HCT116 (cell line): ENCODE measurements around the gene COPS8. TPM values are rescaled to one million over a fixed set of nuclear protein-coding genes. Genes with fewer than 3 reads are reported as not detected.

Experiments used
- ATAC-seq: fragments of 200-7000 bp; cut with Tn5 transposase; 2 replicates; pipeline ENCODE4 v1.9.1; 2020; ENCODE audit warnings: mild to moderate bottlenecking, moderate library complexity
- BruUV-seq: library from RNA; stranded (reverse); fragments of 400-500 nt; replicated peaks from 2 replicates; lab custom pipeline; 2021; lab: Mats Ljungman, UMichigan
- CTCF ChIA-PET: fragments of 300-600 bp; sonication (Branson Sonifier 250); formaldehyde crosslinking; loops from one replicate; lab custom pipeline; 2021; ENCODE audit warnings: antibody characterized with exemption; lab: Charles Lee
- POLR2A ChIA-PET: fragments of 300-600, 350-600 bp; sonication (Branson Sonifier 250); formaldehyde crosslinking; loops from one replicate; lab custom pipeline; 2021; ENCODE audit warnings: antibody characterized with exemption; lab: Charles Lee
- RAD21 ChIA-PET, 2 experiments: fragments of 300-600 bp; sonication (Branson Sonifier 250); formaldehyde crosslinking; loops; one replicate each; lab custom pipeline; 2023; ENCODE audit warnings: low total read pairs in 2 of 2; ENCODE audit not compliant: uncharacterized antibody in 2 of 2, unreplicated experiment in 2 of 2, low non-redundant PET in 1 of 2; lab: Charles Lee
- DNase-seq: peaks from one replicate; pipeline ENCODE4 v3.0.0-alpha.2; 2010; ENCODE audit warnings: low read depth, low spot score
- H2AFZ ChIP-seq: fragments of 200-600 bp; shearing (Covaris generic), sonication (generic); 2 replicates; pipeline ENCODE4 v1.6.1; 2017; ENCODE audit warnings: low read depth, mixed run types, mixed read lengths, antibody characterized with exemption, low read length; ENCODE audit not compliant: poor library complexity, severe bottlenecking
- H3K27ac ChIP-seq: 2 replicates; pipeline ENCODE4 v1.5.1; 2012; ENCODE audit warnings: low read depth, low read length
- H3K27me3 ChIP-seq: fragments of 200-600 bp; sonication (generic); 2 replicates; pipeline ENCODE4 v1.6.1; 2016; ENCODE audit warnings: mixed run types, low read length, mixed read lengths; ENCODE audit not compliant: insufficient read depth
- H3K36me3 ChIP-seq, 2 experiments: fragments of 200-500 bp in 1 of 2; fragments of 200-600 bp in 1 of 2; sonication (Bioruptor generic) in 1 of 2; sonication (generic) in 1 of 2; 2 replicates each; pipeline versions ENCODE4 v1.5.1 to v1.6.1; 2014 to 2016; ENCODE audit warnings: low read length in 2 of 2, inconsistent platforms in 1 of 2, mixed read lengths in 1 of 2, mixed run types in 1 of 2; ENCODE audit not compliant: insufficient read depth in 2 of 2, control insufficient read depth in 1 of 2
- H3K4me1 ChIP-seq, 2 experiments: fragments of 200-600 bp in 1 of 2; sonication (generic) in 1 of 2; 2 replicates each; pipeline versions ENCODE4 v1.5.1 to v1.6.1; 2012 to 2017; ENCODE audit warnings: low read length in 2 of 2, inconsistent platforms in 1 of 2, mild to moderate bottlenecking in 1 of 2, mixed read lengths in 1 of 2, mixed run types in 1 of 2, moderate library complexity in 1 of 2; ENCODE audit not compliant: insufficient read depth in 2 of 2, control insufficient read depth in 1 of 2
- H3K4me2 ChIP-seq: fragments of 200-600 bp; sonication (generic); 2 replicates; pipeline ENCODE4 v1.6.1; 2017; ENCODE audit warnings: mixed run types, low read length, mixed read lengths
- H3K4me3 ChIP-seq, 2 experiments: fragments of 200-600 bp in 1 of 2; sonication (generic) in 1 of 2; replicated peaks in 1 of 2; 2 replicates each; pipeline ENCODE4 v1.5.1; 2011 to 2016; ENCODE audit warnings: low read length in 2 of 2, control low read depth in 1 of 2, low read depth in 1 of 2, mild to moderate bottlenecking in 1 of 2, mixed read lengths in 1 of 2, mixed run types in 1 of 2
- H3K79me2 ChIP-seq: fragments of 200-600 bp; sonication (generic); 2 replicates; pipeline ENCODE4 v1.6.1; 2017; ENCODE audit warnings: mild to moderate bottlenecking, mixed run types, low read length, moderate library complexity, mixed read lengths; ENCODE audit not compliant: insufficient read depth
- H3K9ac ChIP-seq: fragments of 200-600 bp; sonication (generic); 2 replicates; pipeline ENCODE4 v1.6.1; 2016; ENCODE audit warnings: low read length, mixed read lengths
- H3K9me2 ChIP-seq: fragments of 200-600 bp; sonication (generic), shearing (Covaris generic); 2 replicates; pipeline ENCODE4 v1.6.1; 2017; ENCODE audit warnings: mixed run types, mild to moderate bottlenecking, moderate library complexity; ENCODE audit not compliant: insufficient read depth
- H3K9me3 ChIP-seq, 2 experiments: fragments of 200-500 bp in 1 of 2; fragments of 200-600 bp in 1 of 2; sonication (Bioruptor generic) in 1 of 2; sonication (generic) in 1 of 2; 2 replicates each; pipeline ENCODE4 v1.6.1; 2014 to 2017; ENCODE audit warnings: low read length in 2 of 2, mixed read lengths in 2 of 2, inconsistent platforms in 1 of 2, low read depth in 1 of 2, mild to moderate bottlenecking in 1 of 2, mixed run types in 1 of 2, moderate library complexity in 1 of 2; ENCODE audit not compliant: control insufficient read depth in 1 of 2, insufficient read depth in 1 of 2
- H4K20me1 ChIP-seq: fragments of 200-600 bp; sonication (generic), shearing (Covaris generic); 2 replicates; pipeline ENCODE4 v1.6.1; 2017; ENCODE audit warnings: mixed run types, mild to moderate bottlenecking, moderate library complexity; ENCODE audit not compliant: insufficient read depth
- ATF3 ChIP-seq: IDR thresholded peaks from 2 replicates; pipeline ENCODE4 v1.6.1; 2012
- CBX3 ChIP-seq: IDR thresholded peaks from 2 replicates; pipeline ENCODE4 v1.6.1; 2012; ENCODE audit warnings: low read depth
- CTCF ChIP-seq, 3 experiments: fragments of 200-600 bp in 1 of 3; sonication (generic) in 1 of 3; IDR thresholded peaks in 2 of 3; conservative IDR thresholded peaks in 1 of 3; 2 replicates each; pipeline ENCODE4 v1.5.1; 2012 to 2017; ENCODE audit warnings: low read depth in 2 of 3, low read length in 2 of 3, antibody characterized with exemption in 1 of 3, borderline replicate concordance in 1 of 3, control low read depth in 1 of 3, mild to moderate bottlenecking in 1 of 3, mixed read lengths in 1 of 3, mixed run types in 1 of 3, moderate library complexity in 1 of 3; ENCODE audit not compliant: insufficient read depth in 1 of 3
- EGR1 ChIP-seq: IDR thresholded peaks from 2 replicates; pipeline ENCODE4 v1.6.1; 2012; ENCODE audit warnings: low read depth
- EZH2phosphoT487 ChIP-seq: fragments of 200-600 bp; IDR thresholded peaks from 2 replicates; pipeline ENCODE4 v1.6.1; 2018; ENCODE audit warnings: antibody characterized with exemption, borderline replicate concordance
- POLR2A ChIP-seq: IDR thresholded peaks from 2 replicates; pipeline ENCODE4 v1.7.0; 2011; ENCODE audit warnings: borderline replicate concordance; ENCODE audit not compliant: insufficient read depth, insufficient read length; ENCODE audit errors: extremely low read depth
- SIN3A ChIP-seq: IDR thresholded peaks from 2 replicates; pipeline ENCODE4 v1.6.1; 2012; ENCODE audit warnings: low read depth
- SP1 ChIP-seq: IDR thresholded peaks from 2 replicates; pipeline ENCODE4 v1.6.1; 2012; ENCODE audit warnings: low read depth
- TCF7L2 ChIP-seq: IDR thresholded peaks from 2 replicates; pipeline ENCODE4 v1.7.0; 2011; ENCODE audit warnings: borderline replicate concordance, inconsistent platforms; ENCODE audit not compliant: insufficient read depth, insufficient read length; ENCODE audit errors: extremely low read depth
- ZNF274 ChIP-seq: fragments of 200-500 bp; sonication (Bioruptor generic); IDR thresholded peaks from 2 replicates; pipeline ENCODE4 v1.6.1; 2014; ENCODE audit warnings: mild to moderate bottlenecking, low read depth, low read length, inconsistent platforms
- intact Hi-C: fragments of 100-400 bp; cut with micrococcal nuclease; formaldehyde crosslinking; loops from 2 replicates; pipeline ENCODE4 v1.10.0; 2022
- total RNA-seq: library from RNA; stranded (reverse); gene quantifications from one replicate; pipeline ENCODE4 v1.2.1, GENCODE V29; 2021; ENCODE audit not compliant: unreplicated experiment
- TF ChIP-seq, protein P1 (sequence below): IDR thresholded peaks from 2 replicates; pipeline ENCODE4 v1.6.1; 2011; ENCODE audit warnings: mild to moderate bottlenecking, low read length, moderate library complexity; ENCODE audit not compliant: insufficient replicate concordance; ENCODE audit errors: extremely low read depth

COPS8 gene
- total RNA-seq, 1 experiment from 2014 or later: 42.2 TPM

DNA sequence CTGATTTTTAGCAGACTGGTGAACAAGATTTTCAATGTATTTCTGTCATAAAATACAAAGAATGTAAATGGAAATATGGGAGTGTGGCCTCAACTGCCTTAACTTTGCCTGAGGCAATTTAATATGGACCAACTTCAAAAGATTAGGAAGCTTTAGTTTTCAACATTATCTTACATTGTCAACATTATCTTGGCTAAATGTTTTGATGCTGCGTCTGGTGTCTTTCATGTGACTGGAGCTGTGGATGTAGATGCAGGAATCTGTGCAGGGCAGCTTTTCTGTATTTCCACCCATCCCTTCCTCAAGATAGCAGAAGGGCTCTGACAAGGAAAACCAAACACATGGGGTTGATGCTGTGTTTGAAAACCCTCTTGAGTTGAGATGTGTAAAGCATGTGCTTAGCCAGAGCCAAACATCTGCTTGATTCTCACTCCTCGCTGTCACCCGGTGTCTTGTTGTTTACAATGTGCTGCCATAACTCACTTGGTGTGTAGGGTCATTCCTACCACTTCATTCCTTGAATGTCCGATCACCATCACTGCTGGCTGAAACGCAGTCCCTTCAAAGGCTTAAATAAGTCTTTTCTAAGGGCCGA is 33.0 kb downstream of the COPS8 start:
- no peak overlapping the region for H3K4me3 ChIP-seq
- no peaks in the 10 kb centered on the region for H3K79me2 ChIP-seq
- H3K9me3 ChIP-seq: peaks cover 0 to 5% of the 10 kb centered on the region in 2 experiments; a peak in 1 of 4 replicates
- H3K4me2 ChIP-seq: no peak overlapping the region
- TF ChIP-seq SP1 (no peak), ZNF274 (no peak), SIN3A (no peak), EGR1 (no peak), TCF7L2 (no peak), ATF3 (no peak)
- H4K20me1 ChIP-seq: no peaks in the 10 kb centered on the region
- no peaks in the 10 kb centered on the region for H3K36me3 ChIP-seq
- DNase-seq: no peak
- H3K27me3 ChIP-seq: no peaks in the 10 kb centered on the region
- ChIA-PET RAD21 (no interaction called here), POLR2A (no interaction called here), CTCF (no interaction called here)
- no peak overlapping the region for H2AFZ ChIP-seq
- no TSS peak for BruUV-seq
- no peaks in the 10 kb centered on the region for H3K9me2 ChIP-seq
- intact Hi-C loops: no loop called here
- ATAC-seq: no peak
- H3K4me1 ChIP-seq: peaks cover 0 to 5% of the 10 kb centered on the region in 2 experiments; a peak in 2 of 4 replicates
- no peak overlapping the region for H3K27ac ChIP-seq
- H3K9ac ChIP-seq: no peak overlapping the region

DNA sequence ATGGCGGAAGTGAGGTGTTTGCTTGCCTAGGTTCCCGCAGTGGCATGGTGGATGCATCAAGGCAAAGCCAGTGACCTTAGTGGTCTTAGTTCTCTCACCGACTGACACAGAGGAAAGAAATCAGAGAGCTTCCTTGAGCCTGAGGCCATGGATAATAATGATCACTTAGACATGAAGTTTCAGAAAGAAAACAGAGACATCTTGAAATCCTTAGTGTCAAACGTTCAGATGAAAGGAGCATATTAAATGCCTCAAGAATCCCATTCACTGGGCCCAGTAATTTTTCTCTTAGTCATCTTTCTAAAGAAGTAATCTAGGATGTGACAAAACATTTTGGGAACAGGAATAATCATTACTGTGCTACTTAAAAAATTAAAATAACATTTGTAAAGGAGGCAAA is 35.2 kb downstream of the COPS8 start:
- DNase-seq: no peak
- no TSS peak for BruUV-seq
- no peaks in the 10 kb centered on the region for H3K36me3 ChIP-seq
- no peak overlapping the region for H3K9ac ChIP-seq
- ChIA-PET CTCF (no interaction called here), POLR2A (no interaction called here), RAD21 (no interaction called here)
- ATAC-seq: no peak
- peaks cover 3% of the 10 kb centered on the region; the same call in 1 of the 2 replicates for H3K27me3 ChIP-seq
- intact Hi-C loops: no loop called here
- H4K20me1 ChIP-seq: no peaks in the 10 kb centered on the region
- peaks cover 0 to 5% of the 10 kb centered on the region in 2 experiments; a peak in 1 of 4 replicates for H3K9me3 ChIP-seq
- no peak overlapping the region for H3K4me2 ChIP-seq
- no peak overlapping the region for H2AFZ ChIP-seq
- H3K9me2 ChIP-seq: no peaks in the 10 kb centered on the region
- H3K79me2 ChIP-seq: no peaks in the 10 kb centered on the region
- no peak overlapping the region for H3K27ac ChIP-seq
- peaks cover 0 to 5% of the 10 kb centered on the region in 2 experiments; a peak in 2 of 4 replicates for H3K4me1 ChIP-seq
- H3K4me3 ChIP-seq: no peak overlapping the region
- no peak for TF ChIP-seq CBX3
- no peak for TF ChIP-seq EZH2phosphoT487
- no peak for TF ChIP-seq EGR1
- no peak for TF ChIP-seq ATF3
- TF ChIP-seq CTCF (IDR thresholded peaks at IDR 0.05 in 2 of 3, conservative IDR thresholded peaks at IDR 0.05 in 1 of 3; ENCODE audit: borderline replicate concordance in 1 of 3, insufficient read depth in 1 of 3, low read depth in 2 of 3, low read length in 2 of 3): no peak
- TF ChIP-seq POLR2A: no peak
- TF ChIP-seq, protein P1, sequence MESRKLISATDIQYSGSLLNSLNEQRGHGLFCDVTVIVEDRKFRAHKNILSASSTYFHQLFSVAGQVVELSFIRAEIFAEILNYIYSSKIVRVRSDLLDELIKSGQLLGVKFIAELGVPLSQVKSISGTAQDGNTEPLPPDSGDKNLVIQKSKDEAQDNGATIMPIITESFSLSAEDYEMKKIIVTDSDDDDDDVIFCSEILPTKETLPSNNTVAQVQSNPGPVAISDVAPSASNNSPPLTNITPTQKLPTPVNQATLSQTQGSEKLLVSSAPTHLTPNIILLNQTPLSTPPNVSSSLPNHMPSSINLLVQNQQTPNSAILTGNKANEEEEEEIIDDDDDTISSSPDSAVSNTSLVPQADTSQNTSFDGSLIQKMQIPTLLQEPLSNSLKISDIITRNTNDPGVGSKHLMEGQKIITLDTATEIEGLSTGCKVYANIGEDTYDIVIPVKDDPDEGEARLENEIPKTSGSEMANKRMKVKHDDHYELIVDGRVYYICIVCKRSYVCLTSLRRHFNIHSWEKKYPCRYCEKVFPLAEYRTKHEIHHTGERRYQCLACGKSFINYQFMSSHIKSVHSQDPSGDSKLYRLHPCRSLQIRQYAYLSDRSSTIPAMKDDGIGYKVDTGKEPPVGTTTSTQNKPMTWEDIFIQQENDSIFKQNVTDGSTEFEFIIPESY: no peak
